GM21786 (cell line): ENCODE results near the gene INTS15.

Source experiments
- ATAC-seq: cut with Tn5 transposase; IDR thresholded peaks from one replicate; pipeline ENCODE4 v1.9.1; 2021; ENCODE audit not compliant: unreplicated experiment

Gene INTS15

DNA sequence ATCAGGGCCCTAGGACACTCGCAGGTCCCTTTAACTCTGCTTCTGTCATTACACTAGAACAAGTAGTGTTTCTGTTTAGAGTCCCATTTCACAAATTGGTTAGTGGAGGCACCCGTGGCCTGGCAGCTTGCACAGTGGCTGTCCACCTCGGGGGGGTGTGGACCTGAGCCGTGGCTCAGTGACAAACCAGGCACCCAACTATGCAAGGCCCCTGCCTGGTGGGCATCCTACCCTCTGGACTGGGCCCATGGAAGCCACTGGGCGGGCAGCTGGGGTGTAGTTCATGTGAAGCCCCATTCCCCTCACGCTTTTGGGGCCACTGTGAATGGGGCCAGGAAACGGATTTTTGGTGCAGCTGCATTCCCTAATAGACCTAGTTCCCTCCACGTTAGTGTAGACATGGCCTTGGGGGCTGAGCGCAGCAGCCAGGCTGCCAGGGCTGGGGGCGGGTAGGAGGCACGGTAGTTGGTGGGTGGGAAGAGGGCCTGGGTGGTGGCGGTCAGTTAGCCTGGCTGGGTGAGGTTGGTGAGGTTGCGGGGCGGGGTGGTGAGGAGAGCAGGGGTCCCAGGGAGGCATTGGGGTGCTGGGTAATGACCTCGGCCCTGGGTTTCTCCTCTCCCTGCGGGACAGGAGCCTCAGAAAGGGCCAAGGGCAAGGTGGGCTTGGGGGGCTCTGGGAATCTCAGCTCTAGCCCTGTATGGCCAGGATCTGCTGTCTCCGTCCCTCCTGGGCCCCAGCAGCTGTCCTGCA is 66.0 kb downstream of the INTS15 start:
- no peak for ATAC-seq

DNA sequence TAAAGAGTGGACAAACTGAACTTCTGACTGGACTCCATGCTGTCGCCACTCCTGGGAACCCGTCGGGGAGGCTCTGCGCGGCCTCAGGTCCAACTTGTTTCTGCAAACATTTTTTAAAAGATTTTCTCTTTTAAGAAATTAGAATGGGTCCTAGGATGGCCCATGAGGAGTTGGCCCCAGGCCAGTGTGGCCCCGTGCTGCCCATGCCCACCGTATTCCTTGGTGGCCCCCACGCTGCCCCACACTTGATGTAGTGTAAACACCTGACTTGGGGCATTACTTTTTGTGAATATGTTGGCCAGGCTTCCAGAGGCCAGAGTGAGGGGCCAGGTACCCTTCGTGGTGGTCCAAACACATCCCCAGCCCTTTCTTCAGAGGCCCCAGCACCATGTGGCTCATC is 66.6 kb downstream of the INTS15 start:
- ATAC-seq, result no peak
